Tibial nerve (tissue), 4 donors: ENCODE measurements around the gene TLNRD1. TPM values are rescaled to one million over a fixed set of nuclear protein-coding genes. Genes with fewer than 3 reads are reported as not detected.
"Not testable (repeated sequence)": the region's sequence is repeated elsewhere in the genome, so short reads cannot be mapped to it uniquely, and the experiment has no call there.

ENCODE experiments used
- DNase-seq, 2 donors: peaks; one replicate each; pipeline ENCODE4 v3.0.0-alpha.2; 2019; ENCODE audit warnings: low spot score in 2 of 2
- H3K27ac ChIP-seq, 4 donors: fragments of 200-600 bp; sonication (generic) in 3 of 4; one replicate each; pipeline ENCODE4 v1.5.1; 2017 to 2019; ENCODE audit warnings: mild to moderate bottlenecking in 1 of 4
- H3K27me3 ChIP-seq, 2 donors: fragments of 200-600 bp; sonication (generic) in 1 of 2; one replicate each; pipeline versions ENCODE4 v1.5.1 to v1.6.0; 2017 to 2019
- H3K36me3 ChIP-seq, 3 donors: fragments of 200-600 bp; sonication (generic); one replicate each; pipeline ENCODE4 v1.5.1; 2018 to 2019
- H3K4me1 ChIP-seq, 4 donors: fragments of 200-600 bp; sonication (generic) in 3 of 4; one replicate each; pipeline ENCODE4 v1.5.1; 2017 to 2019
- H3K4me3 ChIP-seq, 4 donors: fragments of 200-600 bp; sonication (generic) in 3 of 4; one replicate each; pipeline ENCODE4 v1.5.1; 2017 to 2019; ENCODE audit warnings: mild to moderate bottlenecking in 1 of 4, moderate library complexity in 1 of 4
- H3K9me3 ChIP-seq, 4 donors: fragments of 200-600 bp; sonication (generic) in 3 of 4; one replicate each; pipeline ENCODE4 v1.5.1; 2017 to 2019
- CTCF ChIP-seq, 5 experiments: fragments of 200-600 bp in 3 of 5; fragments of 450-650 bp in 2 of 5; sonication (generic) in 3 of 5; IDR thresholded peaks; one replicate each; pipeline ENCODE4 v1.5.1; 2016 to 2019; ENCODE audit warnings: antibody characterized with exemption in 5 of 5, mild to moderate bottlenecking in 3 of 5, moderate library complexity in 2 of 5
- EP300 ChIP-seq, 2 donors: sonication (generic); formaldehyde crosslinking; IDR thresholded peaks; one replicate each; pipeline ENCODE4 v1.6.1; 2017; ENCODE audit warnings: antibody characterized with exemption in 2 of 2, mild to moderate bottlenecking in 1 of 2
- POLR2A ChIP-seq, 2 donors: fragments of 450-650 bp; IDR thresholded peaks; one replicate each; pipeline ENCODE4 v1.6.1; 2017; ENCODE audit warnings: antibody characterized with exemption in 2 of 2, mild to moderate bottlenecking in 2 of 2, moderate library complexity in 2 of 2
- WGBS, 2 donors: methylation state at CpG; one replicate each; pipeline ENCODE4 v1.1.5; 2018; 5-methylcytosine and 5-hydroxymethylcytosine counted together
- total RNA-seq, 4 donors: library from RNA; depleted of rRNA; stranded (reverse); fragments of >200 nt; gene quantifications; one replicate each; pipeline ENCODE4 v1.1.0, GENCODE V29; 2016

TLNRD1 gene
- total RNA-seq: 10 to 100 TPM; 18.8 to 46.5 (median 30.0) TPM

- peaks cover 0 to 4% (median 0%) of the 10 kb centered on the region in 4 donors for H3K9me3 ChIP-seq
- 1% methylated on average over 35 to 39 of the region's 66 CpGs for WGBS, 2 donors
- H3K4me1 ChIP-seq: peaks cover 0 to 53% (median 31%) of the 10 kb centered on the region in 4 donors
- H3K4me3 ChIP-seq: peak within 1 kb of the TSS; percentile 74 to 98 (median 87)
- TF ChIP-seq EP300 (IDR thresholded peaks at IDR 0.05) (peak; percentile 30 to 97), CTCF (IDR thresholded peaks at IDR 0.05) (peak in 1 of 5 experiments; percentile 14), POLR2A (IDR thresholded peaks at IDR 0.05) (peak; percentile 60 to 93)
- H3K36me3 ChIP-seq: peaks cover 0 to 23% (median 5%) of the 10 kb centered on the region in 3 donors
- H3K27me3 ChIP-seq: no peaks in the 10 kb centered on the region
- peak; percentile 80 for DNase-seq
- peak within 1 kb of the TSS; percentile 95 to 98 (median 96) for H3K27ac ChIP-seq
Measured at GRCh38 chr15:81000624-81001151, at the start of gene TLNRD1. TSS of gene TLNRD1 (plus strand) at chr15:81000923. CDS start at chr15:81002272, 1,349 bp downstream.

- WGBS, 2 donors: 73 to 79% methylated on average over 5 of the region's 5 CpGs
- TF ChIP-seq EP300 (IDR thresholded peaks at IDR 0.05): no peak
- TF ChIP-seq POLR2A (IDR thresholded peaks at IDR 0.05): no peak
- no peak for TF ChIP-seq CTCF (IDR thresholded peaks at IDR 0.05)
- H3K4me3 ChIP-seq: no peak overlapping the region
- peaks cover 0 to 29% (median 6%) of the 10 kb centered on the region in 4 donors for H3K4me1 ChIP-seq
- H3K27me3 ChIP-seq: no peaks in the 10 kb centered on the region
- DNase-seq: no peak
- H3K27ac ChIP-seq: no peak overlapping the region
- no peaks in the 10 kb centered on the region for H3K9me3 ChIP-seq
- H3K36me3 ChIP-seq: peaks cover 0 to 73% (median 6%) of the 10 kb centered on the region in 3 donors
Measured at GRCh38 chr15:80951941-80952340, 48.8 kb upstream of the TLNRD1 start.

- Histone ChIP-seq H3K4me1 (peaks cover 0 to 29% (median 6%) of the 10 kb centered on the region in 4 donors), H3K4me3 (no peak overlapping the region), H3K27ac (no peak overlapping the region), H3K36me3 (peaks cover 0 to 66% (median 2%) of the 10 kb centered on the region in 3 donors), H3K27me3 (no peaks in the 10 kb centered on the region), H3K9me3 (no peaks in the 10 kb centered on the region)
- WGBS, 2 donors: 79 to 84% methylated on average over 12 of the region's 12 CpGs
- TF ChIP-seq CTCF (IDR thresholded peaks at IDR 0.05) (no peak), EP300 (IDR thresholded peaks at IDR 0.05) (no peak), POLR2A (IDR thresholded peaks at IDR 0.05) (no peak)
- DNase-seq: no peak
Measured at GRCh38 chr15:80953001-80953952, 47.4 kb upstream of the TLNRD1 start.

GRCh38 chr15:80953953-80954778, 46.6 kb upstream of the TLNRD1 start:
- no peak for DNase-seq
- Histone ChIP-seq H3K9me3 (no peaks in the 10 kb centered on the region), H3K27me3 (no peaks in the 10 kb centered on the region), H3K4me1 (peaks cover 0 to 29% (median 6%) of the 10 kb centered on the region in 4 donors), H3K27ac (peak overlapping the region in 1 of 4 donors; percentile 15), H3K36me3 (peaks cover 0 to 66% (median 0%) of the 10 kb centered on the region in 3 donors), H3K4me3 (no peak overlapping the region)
- WGBS, 2 donors: 48 to 52% methylated on average over 9 of the region's 9 CpGs
- TF ChIP-seq POLR2A (IDR thresholded peaks at IDR 0.05) (no peak), EP300 (IDR thresholded peaks at IDR 0.05) (peak in 1 of 2 donors; percentile 6), CTCF (IDR thresholded peaks at IDR 0.05) (no peak)

- 82 to 88% methylated on average over 19 of the region's 19 CpGs for whole genome bisulfite sequencing, 2 donors
- H3K27me3 ChIP-seq, H3K9me3 ChIP-seq, H3K27ac ChIP-seq, H3K4me3 ChIP-seq, DNase-seq: not testable (repeated sequence)
- H3K4me1 ChIP-seq: peaks cover 0 to 29% (median 6%) of the 10 kb centered on the region in 4 donors
- H3K36me3 ChIP-seq: peaks cover 0 to 59% (median 0%) of the 10 kb centered on the region in 3 donors
Measured at GRCh38 chr15:80955571-80956452, 44.9 kb upstream of the TLNRD1 start.
